Prostate gland (tissue), 2 donors: ENCODE results near the gene DHRS12.

Experiments used
- POLR2A ChIP-seq: fragments of 450-650 bp; IDR thresholded peaks from one replicate; pipeline ENCODE4 v1.6.1; 2016; ENCODE audit warnings: antibody characterized with exemption, mild to moderate bottlenecking
- POLR2AphosphoS5 ChIP-seq: sonication (generic); formaldehyde crosslinking; IDR thresholded peaks from one replicate; pipeline ENCODE4 v1.6.1; 2017; ENCODE audit warnings: antibody characterized with exemption
- TF ChIP-seq, protein P1 (sequence below), 4 experiments: fragments of 200-600 bp in 2 of 4; fragments of 450-650 bp in 2 of 4; sonication (generic) in 2 of 4; IDR thresholded peaks; 1 replicate in 3 of 4; 2 replicates in 1 of 4; pipeline ENCODE4 v1.5.1; 2016 to 2019; ENCODE audit warnings: antibody characterized with exemption in 4 of 4, mild to moderate bottlenecking in 2 of 4, moderate library complexity in 2 of 4

DNA sequence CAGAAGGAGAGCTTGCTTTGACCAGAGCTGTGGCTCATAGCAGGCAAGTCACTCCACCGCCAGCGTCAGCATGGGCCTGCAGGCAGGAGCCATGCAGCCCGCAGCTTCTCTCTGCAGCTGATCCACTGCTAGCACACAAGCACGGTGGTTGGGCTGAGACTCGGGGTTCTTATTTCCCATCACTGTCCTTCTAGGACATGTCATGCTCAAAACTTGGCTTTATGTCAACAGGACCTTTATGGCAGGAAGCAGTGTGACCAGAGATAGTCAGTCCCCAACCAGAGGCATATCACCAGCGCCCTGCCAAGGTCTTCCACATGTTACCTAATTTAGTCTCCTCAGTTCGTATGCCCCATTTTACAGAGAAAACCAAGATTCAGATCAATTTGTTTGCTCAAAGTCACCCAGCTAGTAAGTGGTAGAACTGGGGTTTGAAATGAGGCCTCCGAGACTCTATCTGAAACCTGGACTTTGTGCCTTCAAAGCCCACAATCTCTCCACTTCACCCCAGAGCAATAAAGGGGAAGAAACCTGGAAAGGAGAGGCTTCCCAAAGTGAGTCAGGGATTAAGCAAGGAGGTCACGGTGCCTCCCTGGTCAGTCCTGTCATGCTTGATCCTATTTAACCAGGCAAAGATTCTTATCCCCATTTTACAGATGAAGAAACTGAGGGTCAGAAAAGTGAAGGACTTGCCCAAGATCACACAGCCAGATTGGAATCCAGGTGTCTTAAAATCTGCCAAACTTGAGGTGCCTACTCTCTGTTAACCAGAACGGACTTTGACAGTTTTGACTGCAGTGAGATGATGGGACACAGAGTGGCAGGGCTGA, 36.0 kb upstream of the DHRS12 start:
- TF ChIP-seq, protein P1, sequence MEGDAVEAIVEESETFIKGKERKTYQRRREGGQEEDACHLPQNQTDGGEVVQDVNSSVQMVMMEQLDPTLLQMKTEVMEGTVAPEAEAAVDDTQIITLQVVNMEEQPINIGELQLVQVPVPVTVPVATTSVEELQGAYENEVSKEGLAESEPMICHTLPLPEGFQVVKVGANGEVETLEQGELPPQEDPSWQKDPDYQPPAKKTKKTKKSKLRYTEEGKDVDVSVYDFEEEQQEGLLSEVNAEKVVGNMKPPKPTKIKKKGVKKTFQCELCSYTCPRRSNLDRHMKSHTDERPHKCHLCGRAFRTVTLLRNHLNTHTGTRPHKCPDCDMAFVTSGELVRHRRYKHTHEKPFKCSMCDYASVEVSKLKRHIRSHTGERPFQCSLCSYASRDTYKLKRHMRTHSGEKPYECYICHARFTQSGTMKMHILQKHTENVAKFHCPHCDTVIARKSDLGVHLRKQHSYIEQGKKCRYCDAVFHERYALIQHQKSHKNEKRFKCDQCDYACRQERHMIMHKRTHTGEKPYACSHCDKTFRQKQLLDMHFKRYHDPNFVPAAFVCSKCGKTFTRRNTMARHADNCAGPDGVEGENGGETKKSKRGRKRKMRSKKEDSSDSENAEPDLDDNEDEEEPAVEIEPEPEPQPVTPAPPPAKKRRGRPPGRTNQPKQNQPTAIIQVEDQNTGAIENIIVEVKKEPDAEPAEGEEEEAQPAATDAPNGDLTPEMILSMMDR (IDR thresholded peaks at IDR 0.05) = no peak
- TF ChIP-seq POLR2A (no peak), POLR2AphosphoS5 (no peak)
